Coronary artery (tissue), 2 donors: Measurements from ENCODE around the gene PYROXD2.

Experiments used
- DNase-seq: peaks from one replicate; pipeline ENCODE4 v3.0.0-alpha.2; 2017; ENCODE audit warnings: low spot score
- H3K27ac ChIP-seq, 2 donors: fragments of 200-600 bp; sonication (generic); one replicate each; pipeline ENCODE4 v1.5.1; 2016 to 2019
- H3K4me3 ChIP-seq: fragments of 200-600 bp; sonication (generic); 2 replicates; pipeline ENCODE4 v1.5.1; 2016; ENCODE audit warnings: mild to moderate bottlenecking, moderate library complexity
- TF ChIP-seq, protein P1 (sequence below): fragments of 200-600 bp; sonication (generic); IDR thresholded peaks from one replicate; pipeline ENCODE4 v1.5.1; 2019; ENCODE audit warnings: antibody characterized with exemption

The PYROXD2 gene

DNA sequence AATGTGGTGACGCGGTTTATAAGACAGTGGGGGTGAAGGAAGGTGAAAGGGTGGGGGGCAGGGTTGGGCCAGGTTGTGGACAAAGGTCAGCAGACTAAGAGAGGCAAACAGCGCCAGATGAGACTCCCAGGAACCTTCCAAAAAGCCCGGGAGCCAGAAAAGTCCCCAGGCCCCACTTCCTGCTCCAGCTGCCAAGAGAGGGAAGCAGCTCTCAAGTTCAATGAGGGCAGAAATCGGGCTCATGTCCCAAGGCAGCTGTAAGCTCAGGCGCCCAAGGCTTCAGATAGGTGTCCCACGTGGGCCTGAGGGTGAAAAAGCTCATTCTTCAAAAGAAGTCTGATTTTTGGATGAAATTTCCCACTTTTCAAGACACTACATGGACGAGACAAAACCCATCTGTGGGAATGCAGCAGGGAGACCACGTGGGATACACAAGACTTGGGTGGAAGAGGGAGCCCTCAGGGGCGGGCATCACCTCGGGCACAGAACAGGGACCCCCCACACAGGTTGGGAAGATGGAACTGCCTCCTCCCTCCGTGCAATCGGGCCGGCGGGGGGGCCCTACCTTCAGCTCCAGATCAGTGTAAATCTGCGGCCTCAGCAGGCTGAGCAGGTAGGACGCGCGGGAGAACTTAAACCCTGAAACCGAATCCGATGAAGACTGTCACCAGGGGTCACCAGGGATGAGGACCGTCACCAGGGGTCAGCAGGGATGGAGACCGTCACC is 7.8 kb downstream of the PYROXD2 start:
- Histone ChIP-seq H3K27ac (no peak overlapping the region), H3K4me3 (no peak overlapping the region)
- TF ChIP-seq, protein P1, sequence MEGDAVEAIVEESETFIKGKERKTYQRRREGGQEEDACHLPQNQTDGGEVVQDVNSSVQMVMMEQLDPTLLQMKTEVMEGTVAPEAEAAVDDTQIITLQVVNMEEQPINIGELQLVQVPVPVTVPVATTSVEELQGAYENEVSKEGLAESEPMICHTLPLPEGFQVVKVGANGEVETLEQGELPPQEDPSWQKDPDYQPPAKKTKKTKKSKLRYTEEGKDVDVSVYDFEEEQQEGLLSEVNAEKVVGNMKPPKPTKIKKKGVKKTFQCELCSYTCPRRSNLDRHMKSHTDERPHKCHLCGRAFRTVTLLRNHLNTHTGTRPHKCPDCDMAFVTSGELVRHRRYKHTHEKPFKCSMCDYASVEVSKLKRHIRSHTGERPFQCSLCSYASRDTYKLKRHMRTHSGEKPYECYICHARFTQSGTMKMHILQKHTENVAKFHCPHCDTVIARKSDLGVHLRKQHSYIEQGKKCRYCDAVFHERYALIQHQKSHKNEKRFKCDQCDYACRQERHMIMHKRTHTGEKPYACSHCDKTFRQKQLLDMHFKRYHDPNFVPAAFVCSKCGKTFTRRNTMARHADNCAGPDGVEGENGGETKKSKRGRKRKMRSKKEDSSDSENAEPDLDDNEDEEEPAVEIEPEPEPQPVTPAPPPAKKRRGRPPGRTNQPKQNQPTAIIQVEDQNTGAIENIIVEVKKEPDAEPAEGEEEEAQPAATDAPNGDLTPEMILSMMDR, result no peak
- DNase-seq, result no peak

DNA sequence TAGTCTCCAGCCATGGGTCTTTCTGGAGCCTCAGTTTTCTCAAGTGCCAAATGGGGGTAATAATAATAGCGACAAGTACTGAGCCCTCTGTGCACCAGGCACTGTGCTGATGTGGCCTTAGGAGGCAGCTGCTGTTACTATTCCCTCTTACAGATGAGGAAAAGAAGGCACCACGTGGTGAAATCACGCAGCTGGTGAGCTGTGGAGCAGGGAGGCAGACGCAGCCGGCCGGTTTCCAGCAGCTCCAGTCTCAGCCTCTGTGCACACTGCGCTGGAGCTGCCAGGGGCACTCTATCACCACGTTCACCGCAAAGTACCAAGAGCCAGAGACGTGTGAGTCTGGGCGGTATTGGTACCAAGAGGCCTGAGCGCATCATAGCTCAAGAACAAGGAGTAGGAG is 9.6 kb downstream of the PYROXD2 start:
- H3K4me3 ChIP-seq, result no peak overlapping the region
- no peak for DNase-seq
- no peak overlapping the region for H3K27ac ChIP-seq
- TF ChIP-seq, protein P1, result no peak

DNA sequence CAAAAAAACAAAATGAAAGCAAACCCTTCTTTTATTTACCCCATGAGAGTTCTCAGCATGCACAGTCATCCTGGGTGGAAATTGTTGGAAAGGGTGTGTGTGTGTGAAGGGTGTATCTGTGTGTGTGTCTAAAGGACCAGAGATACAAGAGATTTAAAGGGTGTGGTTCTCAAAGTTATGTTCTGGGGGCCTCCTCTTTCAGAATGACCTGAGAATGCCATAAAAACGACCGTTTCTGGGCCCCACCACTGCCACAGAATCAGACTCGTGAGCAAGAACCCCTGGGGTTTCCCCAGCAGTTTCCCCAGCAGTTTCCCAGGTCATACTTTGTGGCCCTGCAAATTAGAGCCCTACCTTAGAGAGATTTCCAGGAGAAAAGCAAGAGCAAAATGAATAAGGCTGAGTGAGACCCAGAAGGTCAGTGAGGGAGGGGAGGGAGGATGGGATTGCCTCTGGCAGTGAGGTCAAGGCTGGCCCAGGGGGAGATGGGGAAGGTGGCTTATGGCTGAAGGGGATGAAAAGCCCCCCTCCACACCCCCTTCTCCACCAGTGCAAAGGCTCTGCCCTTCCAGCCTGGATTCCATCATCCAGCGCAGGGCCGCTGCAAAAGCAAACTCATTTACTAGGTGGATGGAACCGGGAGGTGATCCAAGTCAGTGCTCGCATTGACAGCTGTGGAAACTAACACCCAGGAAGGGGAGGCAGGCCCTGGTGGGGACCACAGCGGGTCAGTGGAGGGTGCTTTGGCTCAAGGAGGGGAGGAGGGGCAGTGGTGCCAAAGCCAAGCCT is 10.2 kb downstream of the PYROXD2 start:
- H3K4me3 ChIP-seq, result no peak overlapping the region
- H3K27ac ChIP-seq, result peak overlapping the region in 1 of 2 donors; percentile 31
- TF ChIP-seq, protein P1, result no peak
- DNase-seq, result no peak

DNA sequence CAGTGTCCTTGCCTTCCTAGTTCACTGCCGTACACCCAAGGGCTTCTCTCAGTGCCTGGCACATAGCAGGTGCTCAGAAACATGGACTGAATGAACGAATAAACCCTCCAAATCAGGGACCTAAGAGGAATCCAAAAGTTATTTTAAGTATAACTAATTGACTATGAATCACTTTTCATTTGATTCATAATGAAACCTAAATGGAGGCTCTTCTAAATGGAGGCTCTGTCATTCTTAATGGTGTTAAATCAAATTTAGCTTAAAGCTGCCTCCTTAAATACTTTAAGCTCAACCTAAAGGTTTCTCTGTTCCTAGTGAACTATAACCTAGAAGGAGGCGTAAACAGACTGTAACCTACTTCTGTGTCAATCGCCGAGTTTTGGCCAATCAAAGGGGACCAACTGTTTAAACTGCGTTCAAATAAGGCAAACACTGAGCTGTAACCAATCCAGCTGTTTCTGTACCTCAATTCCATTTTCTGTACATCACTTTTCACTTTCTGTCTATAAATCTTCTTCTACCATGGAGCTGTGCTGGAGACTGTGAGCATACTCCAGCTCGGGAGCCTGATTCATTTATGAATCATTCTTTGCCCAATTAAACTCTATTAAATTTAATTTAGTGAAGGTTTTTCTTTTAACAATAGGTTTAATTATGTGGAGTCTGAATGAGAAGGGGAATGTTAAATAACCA is 11.0 kb downstream of the PYROXD2 start:
- TF ChIP-seq, protein P1, result no peak
- Histone ChIP-seq H3K27ac (no peak overlapping the region), H3K4me3 (no peak overlapping the region)
- no peak for DNase-seq

DNA sequence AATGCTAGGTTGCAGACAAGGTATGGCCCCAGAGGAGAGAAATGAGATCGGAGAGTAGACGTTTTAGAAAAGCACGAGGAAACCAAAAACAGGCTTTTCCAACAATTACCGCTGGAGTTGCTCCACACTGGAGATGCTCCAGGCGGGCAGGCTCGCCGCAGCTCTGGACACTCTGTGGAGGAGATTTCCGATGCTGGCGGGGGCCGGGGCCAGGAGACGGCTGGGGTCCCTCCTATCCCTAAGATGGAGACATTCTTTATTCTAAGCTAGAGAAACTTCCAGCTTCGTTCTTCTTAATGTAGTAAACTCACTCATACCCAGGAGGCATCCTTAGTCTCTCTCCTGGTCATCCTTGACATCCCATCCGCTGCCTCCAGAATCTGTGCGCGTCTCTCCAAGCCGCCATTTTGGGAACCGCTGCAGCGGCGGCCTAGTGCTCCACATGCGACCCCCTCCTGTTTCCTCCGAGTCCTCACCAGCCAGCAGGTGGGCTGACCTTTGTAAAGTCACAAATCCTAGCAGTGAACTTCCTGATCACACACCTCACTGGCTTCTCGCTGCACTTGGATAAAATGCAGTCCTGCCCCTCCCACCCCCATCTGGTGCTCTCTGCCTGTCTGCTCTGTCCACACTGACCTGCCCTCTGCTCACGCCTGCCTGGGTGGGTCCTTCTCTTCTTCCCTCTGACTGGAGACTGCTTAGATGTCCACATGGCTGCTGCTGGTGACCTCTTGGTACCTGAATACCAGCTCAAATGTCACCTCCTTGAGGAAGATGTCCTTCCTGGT is 11.9 kb downstream of the PYROXD2 start:
- TF ChIP-seq, protein P1, result no peak
- no peak overlapping the region for H3K4me3 ChIP-seq
- DNase-seq, result no peak
- no peak overlapping the region for H3K27ac ChIP-seq

DNA sequence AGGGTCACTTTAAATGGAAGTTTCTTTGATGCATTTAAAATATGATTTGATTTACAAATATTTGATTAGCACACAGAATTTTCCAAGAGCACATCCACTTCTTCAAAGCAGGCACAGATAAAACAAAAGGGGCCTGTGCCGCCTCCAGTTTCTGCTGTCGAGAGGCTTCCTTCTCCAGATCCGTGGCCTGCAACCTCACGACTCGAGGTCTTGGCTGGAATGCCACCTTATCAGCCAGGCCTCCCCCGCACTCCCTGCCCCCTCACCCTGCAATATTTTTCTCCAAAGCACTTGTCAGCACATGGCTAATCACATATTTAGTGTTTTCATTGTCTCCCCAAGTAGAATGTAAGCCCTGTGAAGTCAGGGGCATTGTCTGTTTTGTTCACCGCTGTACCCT is 12.5 kb downstream of the PYROXD2 start:
- TF ChIP-seq, protein P1, result no peak
- no peak for DNase-seq
- Histone ChIP-seq H3K27ac (no peak overlapping the region), H3K4me3 (no peak overlapping the region)
